Measurements from ENCODE around the gene CASR. TPM values are rescaled to one million over a fixed set of nuclear protein-coding genes. Genes with fewer than 3 reads are reported as not detected.

Gene CASR
- total and polyA plus RNA-seq, 2 of the 4 experiments (the other 2 are of a cell fraction): not detected

GRCh38 chr3:122331886-122332285 is 148.4 kb downstream of the CASR start:
- no TSS peak for BruUV-seq (replicated peaks)
- no peak overlapping the region for H2BK120ac ChIP-seq (ENCODE audit: low read depth, low read length)
- H2BK20ac ChIP-seq (ENCODE audit: low read depth, low read length): no peak overlapping the region
- no peak overlapping the region for H3K56ac ChIP-seq (ENCODE audit: extremely low read depth, insufficient read depth, low read length)
- H2AFZ ChIP-seq (replicated peaks; ENCODE audit: low read length, poor library complexity): no peak overlapping the region
- H4K5ac ChIP-seq (ENCODE audit: low read depth, low read length): no peak overlapping the region
- WGBS, 2 experiments (ENCODE audit: extremely low coverage in 2 of 2, insufficient read length in 1 of 2): no CpG with 5 or more reads among the region's 4 CpGs
- no peaks in the 10 kb centered on the region for H4K20me1 ChIP-seq (ENCODE audit: insufficient read depth, low read length)
- no peak overlapping the region for H4K91ac ChIP-seq (ENCODE audit: insufficient read depth, low read depth, low read length)
- peaks cover 3% of the 10 kb centered on the region; the same call in 1 of the 2 replicates for H3K27me3 ChIP-seq (ENCODE audit: control insufficient read depth, insufficient read depth, low read length)
- no peak overlapping the region for H3K4ac ChIP-seq (ENCODE audit: low read depth, low read length)
- no peak overlapping the region for H3K27ac ChIP-seq (ENCODE audit: insufficient read depth, low read length)
- H3K4me3 ChIP-seq (ENCODE audit: insufficient read depth, low read depth, low read length): no peak overlapping the region
- H2BK15ac ChIP-seq (ENCODE audit: low read depth, low read length): no peak overlapping the region
- DNase-seq: no peak
- H2AK5ac ChIP-seq (ENCODE audit: low read depth, low read length): no peak overlapping the region
- ChIA-PET POLR2A (ENCODE audit: unreplicated experiment) (no interaction called here), CTCF (no interaction called here)
- in situ Hi-C loops (cut with MboI; ENCODE audit: low sequenced_read_pairs): no loop called here
- dilution Hi-C loops (cut with HindIII; ENCODE audit: low sequenced_read_pairs, unreplicated experiment): no loop called here
- H3K9me1 ChIP-seq (ENCODE audit: insufficient read depth, low read length): no peaks in the 10 kb centered on the region
- ATAC-seq (ENCODE audit: low read depth): no peak
- H3K4me1 ChIP-seq (ENCODE audit: control insufficient read depth, insufficient read depth, low read length): no peaks in the 10 kb centered on the region
- no peaks in the 10 kb centered on the region for H3K79me1 ChIP-seq (ENCODE audit: low read depth in 1 of 2, low read length in 2 of 2)
- H3K18ac ChIP-seq (ENCODE audit: low read depth, low read length): no peak overlapping the region
- no peaks in the 10 kb centered on the region for H3K36me3 ChIP-seq (ENCODE audit: control insufficient read depth, insufficient read depth, low read length)
- H3K14ac ChIP-seq (replicated peaks; ENCODE audit: low read depth, low read length): no peak overlapping the region
- no peak overlapping the region for H2BK5ac ChIP-seq (ENCODE audit: low read depth, low read length, poor library complexity, severe bottlenecking)
- H3K9ac ChIP-seq (ENCODE audit: low read depth, low read length): no peak overlapping the region
- no peak overlapping the region for H3K4me2 ChIP-seq (ENCODE audit: low read depth, low read length)
- intact Hi-C loops (cut with micrococcal nuclease): no loop called here
- H4K8ac ChIP-seq (ENCODE audit: low read depth in 2 of 2, low read length in 2 of 2): no peak overlapping the region
- no peaks in the 10 kb centered on the region for H3K9me3 ChIP-seq (ENCODE audit: control insufficient read depth, insufficient read depth, low read length)
- no peak overlapping the region for H2AK9ac ChIP-seq (replicated peaks; ENCODE audit: low read depth, low read length, poor library complexity)
- H3K23ac ChIP-seq (ENCODE audit: low read depth, low read length): no peak overlapping the region
- TF ChIP-seq MAZ (IDR thresholded peaks at IDR 0.05; ENCODE audit: borderline replicate concordance, low read depth, low read length) (no peak), RFX5 (IDR thresholded peaks at IDR 0.05; ENCODE audit: low read depth, low read length) (no peak)

Data from IMR-90 (cell line).